CD4-positive, alpha-beta T cell treated with Interleukin-1 beta for 1 hour (primary cell): ENCODE results near the gene ANLN.
"Not testable (repeated sequence)": the region's sequence is repeated elsewhere in the genome, so short reads cannot be mapped to it uniquely, and the experiment has no call there.

Source experiments
- DNase-seq, 2 donors: peaks; one replicate each; pipeline ENCODE4 v3.0.0-alpha.2; 2020 to 2022

ANLN gene

DNA sequence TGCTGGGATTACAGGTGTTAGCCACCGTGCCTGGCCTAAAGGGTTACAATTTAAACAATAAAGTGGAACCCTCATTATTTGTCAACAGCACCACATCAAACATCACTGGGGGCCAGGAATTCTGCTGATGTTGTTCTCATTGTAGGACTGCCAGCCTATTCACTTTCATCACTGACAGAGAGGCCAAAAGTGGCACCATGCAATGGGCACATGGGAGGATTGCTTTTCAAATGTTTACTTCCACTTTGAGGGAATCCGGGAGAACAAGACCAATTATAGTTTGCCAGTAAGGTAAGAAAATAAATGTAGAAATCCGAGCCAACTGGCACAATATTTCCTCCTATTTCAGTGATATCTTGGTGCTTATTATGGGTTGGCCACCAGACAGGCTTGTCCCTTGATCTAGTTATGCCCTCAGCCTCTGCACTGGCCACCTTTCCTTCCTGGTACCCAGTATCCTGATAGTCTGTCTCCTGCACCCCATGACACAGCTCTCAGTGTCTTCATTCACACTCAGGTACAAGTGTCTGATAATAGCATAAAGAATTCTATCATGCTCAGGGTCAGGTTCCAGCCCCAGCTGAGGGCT, 82.6 kb downstream of the ANLN start:
- DNase-seq, result no peak

- DNase-seq, result peak in 1 of 2 donors; percentile 8
Observed at GRCh38 chr7:36473454-36474282, 84.0 kb downstream of the ANLN start.

GRCh38 chr7:36474283-36475010, 84.8 kb downstream of the ANLN start:
- DNase-seq, result peak in 1 of 2 donors; percentile 1

DNA sequence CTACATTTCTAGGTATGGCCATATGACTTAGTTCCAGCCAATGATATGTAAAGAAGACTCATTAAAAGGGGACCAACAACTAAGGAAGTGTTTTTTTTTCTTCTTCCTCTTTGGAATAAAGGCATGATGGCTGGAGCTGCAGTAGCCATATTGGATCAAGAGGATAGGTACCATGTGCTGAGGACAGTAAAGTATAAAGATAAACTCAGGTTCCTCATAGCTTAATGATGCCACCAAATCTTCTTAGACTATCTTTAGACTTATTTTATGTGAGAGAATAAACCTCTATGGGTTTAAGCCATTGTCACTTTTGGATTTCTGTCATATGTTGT, 85.3 kb downstream of the ANLN start:
- DNase-seq, result no peak

GRCh38 chr7:36475381-36475780, 85.7 kb downstream of the ANLN start:
- DNase-seq, result no peak

- DNase-seq, result no peak
Observed at GRCh38 chr7:36478745-36479144, 89.1 kb downstream of the ANLN start.

DNA sequence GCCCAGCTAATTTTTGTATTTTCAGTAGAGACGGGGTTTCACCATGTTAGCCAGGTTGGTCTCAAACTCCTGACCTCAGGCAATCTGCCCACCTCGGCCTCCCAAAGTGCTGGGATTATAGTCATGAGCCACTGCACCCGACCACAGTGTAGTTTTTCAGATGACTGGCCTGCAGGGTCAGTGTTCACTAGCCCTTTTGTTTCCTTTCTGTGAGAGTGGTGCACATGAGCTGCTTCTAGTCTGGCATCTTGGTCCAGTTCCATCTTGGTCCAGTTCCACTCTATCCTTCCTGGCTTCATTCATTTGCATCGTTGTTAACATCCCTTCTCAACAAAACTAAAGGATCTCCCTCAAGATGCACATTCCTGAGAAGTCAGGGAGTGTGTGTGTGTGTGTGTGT, 94.2 kb downstream of the ANLN start:
- DNase-seq, result not testable (repeated sequence)

DNA sequence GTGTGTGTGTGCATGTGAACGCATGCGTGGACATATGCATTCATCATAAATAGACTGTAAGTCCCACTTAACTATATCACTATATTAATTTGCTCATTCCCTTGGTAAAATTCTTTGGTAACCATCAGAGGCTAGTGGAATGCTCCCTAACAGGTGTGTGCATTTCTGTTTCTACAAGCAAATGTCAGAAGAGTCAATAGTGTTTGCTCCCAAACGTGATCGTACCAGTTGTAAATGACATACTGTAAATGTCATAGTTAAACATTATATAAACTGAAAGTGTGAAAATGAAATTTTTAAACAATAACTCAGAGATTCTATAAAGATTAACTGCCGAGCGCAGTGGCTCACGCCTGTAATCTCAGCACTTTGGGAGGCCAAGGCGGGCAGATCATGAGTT, 94.6 kb downstream of the ANLN start:
- no peak for DNase-seq

- no peak for DNase-seq
Observed at GRCh38 chr7:36486336-36486735, 96.7 kb downstream of the ANLN start.

- DNase-seq, result peak; percentile 28 to 66
Observed at GRCh38 chr7:36487756-36488336, 98.2 kb downstream of the ANLN start.

GRCh38 chr7:36488672-36489071, 99.0 kb downstream of the ANLN start:
- not testable (repeated sequence) for DNase-seq

GRCh38 chr7:36490419-36490830, 100.8 kb downstream of the ANLN start:
- no peak for DNase-seq

DNA sequence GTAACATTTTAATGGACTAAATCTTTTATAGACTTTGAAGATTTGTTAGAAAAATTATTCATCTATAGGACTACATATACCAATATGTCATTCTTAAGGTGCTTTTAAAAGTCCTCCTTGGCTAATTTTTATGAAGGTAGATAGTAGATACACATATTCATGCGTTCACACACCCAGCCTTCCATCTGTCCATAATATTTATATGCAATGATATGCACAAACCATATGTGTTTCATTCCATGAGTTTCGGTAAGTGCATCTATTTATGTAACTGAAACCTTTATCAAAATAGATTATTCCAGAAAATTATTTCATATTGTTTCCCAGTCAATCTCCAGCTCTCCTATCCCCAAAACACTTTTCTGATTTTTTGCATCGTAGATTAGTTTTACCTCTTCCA, 101.7 kb downstream of the ANLN start:
- DNase-seq, result no peak

GRCh38 chr7:36496576-36496975, 106.9 kb downstream of the ANLN start:
- DNase-seq, result no peak

- not testable (repeated sequence) for DNase-seq
Observed at GRCh38 chr7:36497176-36497575, 107.5 kb downstream of the ANLN start.

DNA sequence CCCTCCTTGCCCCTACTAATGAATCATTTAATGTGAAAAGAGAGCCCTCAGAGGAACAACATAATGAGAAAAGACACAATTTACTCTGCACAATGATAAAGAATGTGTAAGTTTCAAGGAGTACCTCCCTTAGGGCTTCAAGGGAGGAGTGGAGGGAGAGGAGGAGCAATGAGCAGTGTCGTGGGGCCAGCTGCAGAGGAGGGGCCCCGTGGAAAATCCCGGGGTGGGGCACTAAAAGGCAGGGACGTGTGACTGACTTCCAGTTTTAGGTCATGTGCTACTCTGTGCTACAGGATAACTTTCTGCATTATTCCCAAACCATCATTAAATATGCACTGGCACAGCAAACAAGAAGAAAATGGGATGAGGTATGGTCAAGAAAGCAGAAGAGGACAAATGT, 108.1 kb downstream of the ANLN start:
- no peak for DNase-seq
